NT2/D1 (cell line): ENCODE results near the gene ZSWIM8.

Experiments
- DNase-seq: peaks from one replicate; pipeline ENCODE4 v3.0.0-alpha.2; 2011; ENCODE audit warnings: low read depth, low spot score
- H3K27me3 ChIP-seq: 2 replicates; pipeline ENCODE4 v1.6.0; 2011; ENCODE audit warnings: mild to moderate bottlenecking; ENCODE audit not compliant: insufficient read length, insufficient read depth
- H3K36me3 ChIP-seq: 2 replicates; pipeline ENCODE4 v1.6.1; 2011; ENCODE audit warnings: mild to moderate bottlenecking, low read length, mixed read lengths; ENCODE audit not compliant: insufficient read depth, insufficient read length
- H3K4me1 ChIP-seq: 2 replicates; pipeline ENCODE4 v1.5.1; 2011; ENCODE audit not compliant: insufficient read depth, insufficient read length
- H3K4me3 ChIP-seq: 2 replicates; pipeline ENCODE4 v1.5.1; 2011; ENCODE audit warnings: low read depth; ENCODE audit not compliant: insufficient read length
- H3K9ac ChIP-seq: 2 replicates; pipeline ENCODE4 v1.6.0; 2011; ENCODE audit warnings: low read depth; ENCODE audit not compliant: insufficient read length
- H3K9me3 ChIP-seq: 2 replicates; pipeline ENCODE4 v1.5.1; 2011; ENCODE audit warnings: mild to moderate bottlenecking, low read length; ENCODE audit not compliant: insufficient read depth
- SUZ12 ChIP-seq: IDR thresholded peaks from 2 replicates; pipeline ENCODE4 v1.6.1; 2011; ENCODE audit not compliant: insufficient read length, insufficient read depth; ENCODE audit errors: extremely low read depth
- YY1 ChIP-seq: IDR thresholded peaks from 2 replicates; pipeline ENCODE4 v1.6.1; 2011; ENCODE audit not compliant: insufficient read length, insufficient read depth
- ZNF274 ChIP-seq: IDR thresholded peaks from 2 replicates; pipeline ENCODE4 v1.6.1; 2011; ENCODE audit warnings: mild to moderate bottlenecking, low read depth, low read length

The ZSWIM8 gene

DNA sequence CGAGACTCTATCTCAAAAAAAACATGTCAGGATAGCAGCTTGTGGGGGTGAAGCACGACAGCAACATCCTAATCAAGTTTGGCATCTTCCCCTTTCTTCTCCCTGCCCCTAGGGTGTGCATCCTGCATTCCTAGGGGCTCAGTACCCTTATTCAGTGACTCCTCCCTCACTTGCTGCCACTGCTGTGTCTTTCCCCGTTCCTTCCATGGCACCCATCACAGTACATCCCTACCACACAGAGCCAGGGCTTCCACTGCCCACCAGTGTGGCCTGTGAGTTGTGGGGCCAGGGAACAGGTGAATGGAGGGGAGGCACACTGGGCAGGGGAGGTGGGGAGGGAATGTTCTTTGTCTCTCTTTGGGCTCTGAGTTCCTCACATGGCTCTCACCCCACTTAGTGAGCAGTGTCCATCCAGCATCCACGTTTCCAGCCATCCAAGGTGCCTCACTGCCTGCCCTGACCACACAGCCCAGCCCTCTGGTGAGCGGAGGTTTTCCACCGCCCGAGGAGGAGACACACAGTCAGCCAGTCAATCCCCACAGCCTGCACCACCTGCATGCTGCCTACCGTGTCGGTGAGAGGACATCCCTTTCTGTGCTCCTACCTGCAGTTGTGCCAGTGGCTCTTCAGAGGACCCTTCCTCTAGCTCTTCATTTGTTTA, 14.6 kb downstream of the ZSWIM8 start:
- Histone ChIP-seq H3K4me3 (no peak overlapping the region), H3K9ac (no peak overlapping the region), H3K9me3 (no peaks in the 10 kb centered on the region), H3K27me3 (no peaks in the 10 kb centered on the region), H3K4me1 (no peaks in the 10 kb centered on the region), H3K36me3 (peaks cover 69% of the 10 kb centered on the region)
- TF ChIP-seq SUZ12 (no peak), YY1 (no peak), ZNF274 (no peak)
- DNase-seq, result no peak

DNA sequence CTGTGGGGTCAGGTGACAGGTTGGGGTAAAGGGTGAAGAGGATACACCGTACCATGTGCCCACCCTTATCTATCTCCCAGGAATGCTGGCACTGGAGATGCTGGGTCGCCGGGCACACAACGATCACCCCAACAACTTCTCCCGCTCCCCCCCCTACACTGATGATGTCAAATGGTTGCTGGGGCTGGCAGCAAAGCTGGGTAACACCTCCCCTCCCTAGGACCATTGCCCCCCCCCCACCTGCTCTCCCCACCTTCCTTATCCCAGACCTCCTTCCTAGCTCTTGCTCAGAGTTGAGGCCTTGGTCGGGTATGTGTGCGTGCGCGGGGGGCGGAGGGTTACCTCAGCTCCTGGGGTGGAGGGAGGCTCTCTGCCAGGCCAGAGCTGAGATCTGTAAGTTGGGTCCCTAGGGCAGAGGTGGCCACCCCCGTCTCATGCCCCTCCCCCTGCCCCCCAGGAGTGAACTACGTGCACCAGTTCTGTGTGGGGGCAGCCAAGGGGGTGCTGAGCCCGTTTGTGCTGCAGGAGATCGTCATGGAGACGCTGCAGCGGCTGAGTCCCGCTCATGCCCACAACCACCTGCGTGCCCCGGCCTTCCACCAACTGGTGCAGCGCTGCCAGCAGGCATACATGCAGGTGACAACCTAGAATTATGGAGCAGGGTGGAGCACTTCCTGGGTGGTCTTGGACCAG, 15.3 kb downstream of the ZSWIM8 start:
- no peak overlapping the region for H3K9ac ChIP-seq
- DNase-seq, result no peak
- no peak for TF ChIP-seq ZNF274
- no peak for TF ChIP-seq YY1
- TF ChIP-seq SUZ12, result no peak
- H3K4me3 ChIP-seq, result no peak overlapping the region
- no peaks in the 10 kb centered on the region for H3K9me3 ChIP-seq
- H3K27me3 ChIP-seq, result no peaks in the 10 kb centered on the region
- peaks cover 68% of the 10 kb centered on the region for H3K36me3 ChIP-seq
- no peaks in the 10 kb centered on the region for H3K4me1 ChIP-seq

DNA sequence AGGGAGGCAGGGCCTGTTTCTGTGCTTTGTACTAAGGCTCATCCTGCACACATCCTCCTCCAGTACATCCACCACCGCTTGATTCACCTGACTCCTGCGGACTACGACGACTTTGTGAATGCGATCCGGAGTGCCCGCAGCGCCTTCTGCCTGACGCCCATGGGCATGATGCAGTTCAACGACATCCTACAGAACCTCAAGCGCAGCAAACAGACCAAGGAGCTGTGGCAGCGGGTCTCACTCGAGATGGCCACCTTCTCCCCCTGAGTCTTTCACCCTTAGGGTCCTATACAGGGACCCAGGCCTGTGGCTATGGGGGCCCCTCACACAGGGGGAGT, 15.8 kb downstream of the ZSWIM8 start:
- Histone ChIP-seq H3K9ac (no peak overlapping the region), H3K36me3 (peaks cover 73% of the 10 kb centered on the region), H3K9me3 (no peaks in the 10 kb centered on the region), H3K27me3 (no peaks in the 10 kb centered on the region), H3K4me1 (no peaks in the 10 kb centered on the region), H3K4me3 (no peak overlapping the region)
- no peak for TF ChIP-seq ZNF274
- TF ChIP-seq YY1, result no peak
- TF ChIP-seq SUZ12, result no peak
- DNase-seq, result no peak

DNA sequence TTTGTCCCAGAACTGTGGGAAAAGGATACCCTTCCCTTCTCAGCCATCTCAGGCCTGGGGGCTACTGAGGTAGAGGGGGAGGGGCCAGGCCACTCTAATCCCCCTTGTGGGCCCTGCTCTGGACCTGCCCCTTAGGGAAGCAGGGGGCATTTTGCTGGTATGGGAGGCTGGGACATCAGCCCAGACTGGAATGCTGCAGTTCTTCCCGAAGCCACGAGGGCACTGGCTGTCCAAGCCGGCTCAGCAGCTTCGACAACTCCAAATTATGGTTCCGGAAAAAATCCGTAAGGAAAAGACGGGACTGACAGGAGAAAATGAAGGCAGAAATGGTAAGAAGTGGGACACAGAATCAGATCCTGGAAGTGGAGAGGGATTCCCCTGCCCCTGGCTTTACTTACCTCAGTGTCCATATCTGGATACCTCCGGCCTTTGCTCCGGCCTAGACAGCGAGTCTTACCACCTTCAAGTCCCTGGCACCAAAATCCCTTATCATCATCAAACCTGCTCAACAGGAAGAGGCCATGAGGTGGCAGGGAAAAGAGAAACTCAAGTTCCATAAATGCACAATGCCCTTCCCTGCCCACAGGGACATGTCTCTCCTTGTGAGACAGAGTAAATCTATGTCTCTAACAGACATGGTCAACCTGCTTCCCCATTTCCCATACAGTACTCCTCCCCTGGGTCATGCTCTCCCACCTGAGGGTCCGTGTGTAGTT, 17.0 kb downstream of the ZSWIM8 start:
- DNase-seq, result no peak
- Histone ChIP-seq H3K27me3 (no peaks in the 10 kb centered on the region), H3K4me3 (no peak overlapping the region), H3K9me3 (no peaks in the 10 kb centered on the region), H3K4me1 (no peaks in the 10 kb centered on the region), H3K9ac (no peak overlapping the region), H3K36me3 (peaks cover 75% of the 10 kb centered on the region)
- TF ChIP-seq SUZ12 (no peak), YY1 (no peak), ZNF274 (no peak)

DNA sequence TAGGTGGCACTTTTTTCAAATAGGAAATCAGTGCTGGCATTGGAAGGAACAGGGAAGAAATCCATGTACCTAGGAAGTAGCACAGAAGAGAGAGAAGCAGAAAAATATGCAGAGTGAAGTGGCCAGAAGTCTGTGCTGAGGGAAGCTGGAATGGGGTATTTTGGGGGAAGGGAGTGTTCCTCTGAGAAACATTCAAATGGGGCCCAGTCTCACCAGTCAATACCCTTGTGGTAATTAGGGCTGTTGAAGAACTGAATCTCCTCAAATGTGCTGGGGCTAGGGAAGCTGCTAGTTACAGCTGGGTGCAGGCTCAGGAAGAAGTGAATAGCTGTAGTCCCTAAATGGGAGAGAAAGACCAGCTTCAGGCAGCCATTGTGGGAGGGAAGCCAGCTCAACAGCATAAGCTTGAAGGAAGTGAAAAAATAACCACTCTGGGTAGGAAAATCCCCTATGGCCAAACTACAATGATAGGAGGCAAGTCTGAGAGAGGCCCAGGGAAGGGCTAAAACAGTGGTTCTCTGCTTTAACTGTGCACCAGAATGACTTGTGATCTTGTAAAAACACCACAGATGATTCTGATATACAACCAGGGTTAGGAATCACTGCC, 18.4 kb downstream of the ZSWIM8 start:
- peaks cover 74% of the 10 kb centered on the region for H3K36me3 ChIP-seq
- no peak for DNase-seq
- no peaks in the 10 kb centered on the region for H3K27me3 ChIP-seq
- H3K9me3 ChIP-seq, result no peaks in the 10 kb centered on the region
- no peak overlapping the region for H3K4me3 ChIP-seq
- no peaks in the 10 kb centered on the region for H3K4me1 ChIP-seq
- H3K9ac ChIP-seq, result no peak overlapping the region
- TF ChIP-seq ZNF274 (no peak), YY1 (no peak), SUZ12 (no peak)

DNA sequence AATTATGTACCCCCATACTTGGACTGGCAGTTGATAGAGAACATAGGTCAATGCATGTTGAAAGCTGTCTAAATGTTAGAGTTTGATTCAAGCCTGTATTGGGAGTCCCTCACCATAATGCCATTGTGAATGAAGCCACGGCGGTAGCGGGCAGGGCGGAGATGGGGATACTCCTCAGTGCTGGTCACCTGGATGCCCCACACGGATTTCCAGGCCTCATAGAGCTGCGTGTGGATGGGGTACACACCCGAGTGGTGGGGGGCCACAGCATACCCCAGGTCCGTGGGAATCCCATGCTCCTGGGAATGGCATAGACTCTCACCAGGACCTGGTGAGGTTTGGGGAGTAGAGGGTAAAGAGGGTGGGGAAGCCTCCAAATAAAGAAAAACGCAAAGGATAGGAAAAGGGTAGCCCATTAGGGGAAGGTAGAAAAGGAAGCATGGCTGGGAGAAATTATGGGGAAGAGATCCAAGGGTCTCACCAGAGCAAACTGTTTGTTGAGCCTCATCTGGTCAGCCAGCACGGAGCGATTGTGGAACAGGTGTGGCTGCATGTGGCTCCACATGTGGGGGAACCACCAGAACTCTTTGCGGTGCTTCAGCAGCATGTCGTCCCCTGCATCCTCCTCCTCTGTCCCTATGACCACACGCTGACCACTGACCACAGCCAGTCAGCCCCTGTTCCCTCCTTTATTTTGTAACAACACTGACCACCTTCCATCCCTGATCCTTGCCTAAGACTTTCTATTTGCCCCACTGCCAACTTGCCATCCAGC, 21.0 kb downstream of the ZSWIM8 start:
- no peak for TF ChIP-seq YY1
- no peak for TF ChIP-seq ZNF274
- TF ChIP-seq SUZ12, result no peak
- Histone ChIP-seq H3K9ac (no peak overlapping the region), H3K9me3 (no peaks in the 10 kb centered on the region), H3K4me3 (no peak overlapping the region), H3K4me1 (no peaks in the 10 kb centered on the region), H3K36me3 (peaks cover 61% of the 10 kb centered on the region), H3K27me3 (peaks cover 5% of the 10 kb centered on the region)
- no peak for DNase-seq
